Neural crest cell (in vitro differentiated cells): ENCODE measurements around the gene RUNX1. TPM values are rescaled to one million over a fixed set of nuclear protein-coding genes. Genes with fewer than 3 reads are reported as not detected.

Source experiments
- DNase-seq: peaks from one replicate; pipeline ENCODE4 v3.0.0; 2021; ENCODE audit warnings: low read depth, mixed read lengths, low spot score
- H3K27ac Mint-ChIP-seq: one replicate; pipeline ENCODE4 v1.8.0; 2021; ENCODE audit warnings: mild to moderate bottlenecking, mixed read lengths; ENCODE audit not compliant: unreplicated experiment
- H3K27me3 Mint-ChIP-seq: 2 replicates; pipeline ENCODE4 v1.8.0; 2021; ENCODE audit warnings: low read depth, mild to moderate bottlenecking, mixed read lengths
- H3K36me3 Mint-ChIP-seq: 2 replicates; pipeline ENCODE4 v1.8.0; 2021; ENCODE audit warnings: low read depth, mild to moderate bottlenecking, mixed read lengths
- H3K4me1 Mint-ChIP-seq: 2 replicates; pipeline ENCODE4 v1.8.0; 2021; ENCODE audit warnings: mixed read lengths
- H3K4me3 Mint-ChIP-seq: one replicate; pipeline ENCODE4 v1.8.0; 2021; ENCODE audit warnings: mild to moderate bottlenecking, mixed read lengths
- H3K9me3 Mint-ChIP-seq: 2 replicates; pipeline ENCODE4 v1.8.0; 2021; ENCODE audit warnings: mixed read lengths
- long read RNA-seq: library from polyadenylated mRNA; unstranded; transcript quantifications from one replicate; pipeline ENCODE4 v2.0.0, GENCODE V29; 2020
- total RNA-seq: library from RNA; stranded (reverse); gene quantifications from 2 replicates; pipeline ENCODE4 v1.2.1, GENCODE V29; 2021
- TF ChIP-seq, protein P1 (sequence below): fragments of 200-600 bp; sonication (generic); conservative IDR thresholded peaks from 2 replicates; pipeline ENCODE4 v1.5.0; 2021; ENCODE audit warnings: antibody characterized with exemption, mild to moderate bottlenecking

The RUNX1 gene
- 0.63 and 0.64 TPM in 2 replicates for total RNA-seq
- long read RNA-seq, result 0 reads

DNA sequence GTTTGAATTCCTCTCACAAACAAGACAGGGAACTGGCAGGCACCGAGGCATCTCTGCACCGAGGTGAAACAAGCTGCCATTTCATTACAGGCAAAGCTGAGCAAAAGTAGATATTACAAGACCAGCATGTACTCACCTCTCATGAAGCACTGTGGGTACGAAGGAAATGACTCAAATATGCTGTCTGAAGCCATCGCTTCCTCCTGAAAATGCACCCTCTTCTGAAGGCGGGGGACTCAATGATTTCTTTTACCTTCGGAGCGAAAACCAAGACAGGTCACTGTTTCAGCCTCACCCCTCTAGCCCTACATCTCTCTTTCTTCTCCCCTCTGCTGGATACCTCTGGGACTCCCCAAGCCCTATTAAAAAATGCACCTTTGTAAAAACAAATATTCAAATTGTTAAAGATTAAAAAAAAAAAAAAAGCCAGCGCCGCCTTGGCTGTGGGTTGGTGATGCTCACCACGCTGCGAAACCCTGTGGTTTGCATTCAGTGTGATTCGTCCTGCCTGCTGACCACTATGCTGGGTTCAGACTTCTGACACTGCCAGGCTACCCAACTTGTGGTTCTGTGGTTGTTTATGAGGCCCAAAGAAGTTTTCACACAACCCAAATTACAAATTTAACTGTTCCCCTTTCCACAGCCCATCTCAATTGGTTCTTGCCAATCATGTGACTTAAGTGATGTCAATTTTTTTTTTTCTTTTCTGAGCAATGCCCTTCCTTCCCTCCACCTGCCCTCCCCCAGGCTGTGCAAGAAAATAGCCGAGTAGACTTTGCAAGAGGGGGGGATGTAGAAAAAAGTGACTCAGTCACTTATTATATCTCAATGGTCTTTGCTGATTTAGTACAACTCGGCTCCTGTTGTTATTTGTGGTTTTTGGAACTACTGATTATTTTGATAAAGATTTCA lies at the start of gene RUNX1:
TSS of gene RUNX1 (minus strand) at position 597 of the 912 bp plus-strand sequence.
- H3K4me3 Mint-ChIP-seq, result no peak within 1 kb of the TSS
- peaks cover 53% of the 10 kb centered on the region for H3K4me1 Mint-ChIP-seq
- no peak for DNase-seq
- TF ChIP-seq, protein P1, sequence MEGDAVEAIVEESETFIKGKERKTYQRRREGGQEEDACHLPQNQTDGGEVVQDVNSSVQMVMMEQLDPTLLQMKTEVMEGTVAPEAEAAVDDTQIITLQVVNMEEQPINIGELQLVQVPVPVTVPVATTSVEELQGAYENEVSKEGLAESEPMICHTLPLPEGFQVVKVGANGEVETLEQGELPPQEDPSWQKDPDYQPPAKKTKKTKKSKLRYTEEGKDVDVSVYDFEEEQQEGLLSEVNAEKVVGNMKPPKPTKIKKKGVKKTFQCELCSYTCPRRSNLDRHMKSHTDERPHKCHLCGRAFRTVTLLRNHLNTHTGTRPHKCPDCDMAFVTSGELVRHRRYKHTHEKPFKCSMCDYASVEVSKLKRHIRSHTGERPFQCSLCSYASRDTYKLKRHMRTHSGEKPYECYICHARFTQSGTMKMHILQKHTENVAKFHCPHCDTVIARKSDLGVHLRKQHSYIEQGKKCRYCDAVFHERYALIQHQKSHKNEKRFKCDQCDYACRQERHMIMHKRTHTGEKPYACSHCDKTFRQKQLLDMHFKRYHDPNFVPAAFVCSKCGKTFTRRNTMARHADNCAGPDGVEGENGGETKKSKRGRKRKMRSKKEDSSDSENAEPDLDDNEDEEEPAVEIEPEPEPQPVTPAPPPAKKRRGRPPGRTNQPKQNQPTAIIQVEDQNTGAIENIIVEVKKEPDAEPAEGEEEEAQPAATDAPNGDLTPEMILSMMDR, result no peak
- H3K36me3 Mint-ChIP-seq, result no peaks in the 10 kb centered on the region
- H3K9me3 Mint-ChIP-seq, result peaks cover 3% of the 10 kb centered on the region
- no peaks in the 10 kb centered on the region for H3K27me3 Mint-ChIP-seq
- no peak within 1 kb of the TSS for H3K27ac Mint-ChIP-seq

DNA sequence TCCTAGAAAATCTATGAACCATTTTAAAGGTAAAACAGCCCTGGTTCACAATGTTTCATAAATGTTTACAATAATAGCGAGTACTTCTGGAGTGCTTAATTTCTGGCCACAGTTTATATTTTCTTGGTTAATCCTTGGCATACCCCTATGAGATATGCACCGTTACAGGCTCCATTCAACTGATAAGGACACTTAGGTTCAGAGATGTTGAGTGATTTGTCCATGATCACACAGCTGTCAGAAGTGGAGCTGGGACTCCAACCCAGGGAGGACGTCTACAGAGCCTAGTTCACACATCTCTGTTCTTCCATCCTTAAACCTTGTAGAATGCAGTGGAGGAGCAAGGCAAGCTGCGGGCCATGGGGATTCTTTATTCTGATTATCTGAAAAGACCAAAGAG lies 48.4 kb upstream of the RUNX1 start:
- H3K36me3 Mint-ChIP-seq, result no peaks in the 10 kb centered on the region
- no peaks in the 10 kb centered on the region for H3K4me1 Mint-ChIP-seq
- no peaks in the 10 kb centered on the region for H3K27me3 Mint-ChIP-seq
- no peak overlapping the region for H3K4me3 Mint-ChIP-seq
- no peak for DNase-seq
- H3K9me3 Mint-ChIP-seq, result peaks cover 4% of the 10 kb centered on the region
- no peak overlapping the region for H3K27ac Mint-ChIP-seq
- TF ChIP-seq, protein P1, result no peak

DNA sequence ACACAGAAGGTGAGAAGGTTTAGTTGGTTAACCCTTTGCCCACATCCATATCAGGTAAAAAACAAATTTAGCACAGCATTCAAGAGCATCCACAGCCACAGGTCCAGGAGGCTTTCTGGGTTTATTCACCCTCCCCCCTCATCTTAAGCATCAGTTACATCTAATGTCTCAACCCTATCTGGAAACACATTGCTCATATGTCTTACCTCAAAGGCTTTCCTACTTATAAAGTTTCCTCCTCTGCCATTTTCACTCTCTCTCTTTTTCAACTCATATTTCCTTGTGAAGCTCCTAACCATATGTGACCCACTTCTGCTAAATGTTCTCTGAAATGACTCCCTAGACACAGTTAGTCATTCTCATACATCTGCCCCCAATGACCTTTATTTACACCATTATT lies 47.9 kb upstream of the RUNX1 start:
- no peak overlapping the region for H3K27ac Mint-ChIP-seq
- H3K27me3 Mint-ChIP-seq, result no peaks in the 10 kb centered on the region
- no peak for DNase-seq
- no peaks in the 10 kb centered on the region for H3K4me1 Mint-ChIP-seq
- H3K9me3 Mint-ChIP-seq, result peaks cover 4% of the 10 kb centered on the region
- TF ChIP-seq, protein P1, result no peak
- H3K36me3 Mint-ChIP-seq, result no peaks in the 10 kb centered on the region
- no peak overlapping the region for H3K4me3 Mint-ChIP-seq

DNA sequence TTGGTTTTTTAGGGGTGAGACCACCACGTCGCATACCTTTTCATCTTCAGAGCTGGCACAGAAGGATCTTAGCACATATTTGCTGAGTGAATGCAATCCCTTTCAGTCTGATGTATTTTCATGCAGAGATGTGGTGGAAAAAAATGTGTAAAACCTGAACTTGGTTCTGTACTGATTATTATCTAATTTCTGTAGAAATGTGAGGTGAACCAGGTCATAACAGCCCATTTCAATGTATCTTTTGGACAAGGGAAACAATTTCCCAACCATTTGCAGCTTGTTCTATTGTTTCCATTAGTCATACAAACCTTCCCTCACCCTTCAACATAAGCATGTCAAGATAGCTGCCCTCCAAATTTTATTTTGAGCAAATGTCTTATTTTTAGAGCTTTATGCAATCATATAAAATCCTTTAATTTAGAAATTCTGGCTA lies 46.8 kb upstream of the RUNX1 start:
- peaks cover 5% of the 10 kb centered on the region for H3K9me3 Mint-ChIP-seq
- no peaks in the 10 kb centered on the region for H3K27me3 Mint-ChIP-seq
- no peaks in the 10 kb centered on the region for H3K36me3 Mint-ChIP-seq
- H3K4me3 Mint-ChIP-seq, result no peak overlapping the region
- no peak overlapping the region for H3K27ac Mint-ChIP-seq
- TF ChIP-seq, protein P1, result no peak
- DNase-seq, result no peak
- H3K4me1 Mint-ChIP-seq, result no peaks in the 10 kb centered on the region

DNA sequence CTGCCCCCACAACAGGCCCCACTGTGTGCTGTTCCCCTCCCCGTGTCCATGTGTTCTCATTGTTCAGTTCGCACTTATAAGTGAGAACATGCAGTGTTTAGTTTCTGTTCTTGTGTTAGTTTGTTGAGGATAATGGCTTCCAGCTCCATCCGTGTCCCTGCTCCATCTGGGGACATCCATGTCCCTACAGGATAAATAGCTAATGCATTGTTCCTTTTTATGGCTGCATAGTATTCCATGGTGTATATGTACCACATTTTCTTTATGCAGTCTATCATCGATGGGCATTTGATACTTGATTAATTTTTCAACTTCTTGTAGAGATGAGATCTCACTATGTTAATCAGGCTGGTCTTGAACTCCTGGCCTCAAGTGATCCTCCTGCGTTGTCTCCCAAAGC lies 44.4 kb upstream of the RUNX1 start:
- Mint-ChIP-seq H3K4me1 (no peaks in the 10 kb centered on the region), H3K4me3 (no peak overlapping the region), H3K27ac (no peak overlapping the region)

More for the DNA sequence above, 44.4 kb upstream of the RUNX1 start:
- Mint-ChIP-seq H3K36me3 (no peaks in the 10 kb centered on the region), H3K27me3 (no peaks in the 10 kb centered on the region), H3K9me3 (peaks cover 14% of the 10 kb centered on the region)
- TF ChIP-seq, protein P1, result no peak
- DNase-seq, result no peak
